HG02852 (cell line): ENCODE measurements around the gene ENO1.
"Not testable (repeated sequence)": the region's sequence is repeated elsewhere in the genome, so short reads cannot be mapped to it uniquely, and the experiment has no call there.

Source experiments
- ATAC-seq: cut with Tn5 transposase; IDR thresholded peaks from one replicate; pipeline ENCODE4 v1.9.1; 2021; ENCODE audit warnings: mild to moderate bottlenecking, moderate library complexity; ENCODE audit not compliant: unreplicated experiment

The ENO1 gene

GRCh38 chr1:8878448-8878697 is at the start of gene ENO1:
ENO1 (minus strand) TSS chr1:8878686; CDS start chr1:8874908, 3,778 bp downstream.
- peak; percentile 0 for ATAC-seq

GRCh38 chr1:8926707-8927694 is 48.5 kb upstream of the ENO1 start:
- no peak for ATAC-seq

- no peak for ATAC-seq
Observed at GRCh38 chr1:8925960-8926359, 47.5 kb upstream of the ENO1 start.

GRCh38 chr1:8925406-8925805 is 46.9 kb upstream of the ENO1 start:
- no peak for ATAC-seq

- ATAC-seq, result no peak
Observed at GRCh38 chr1:8922962-8923361, 44.5 kb upstream of the ENO1 start.

GRCh38 chr1:8917536-8917935 is 39.0 kb upstream of the ENO1 start:
- not testable (repeated sequence) for ATAC-seq

GRCh38 chr1:8915446-8915845 is 37.0 kb upstream of the ENO1 start:
- no peak for ATAC-seq

GRCh38 chr1:8914466-8914865 is 36.0 kb upstream of the ENO1 start:
- no peak for ATAC-seq

- no peak for ATAC-seq
Observed at GRCh38 chr1:8913457-8913856, 35.0 kb upstream of the ENO1 start.

GRCh38 chr1:8911416-8912309 is 33.2 kb upstream of the ENO1 start:
- ATAC-seq, result no peak

- ATAC-seq, result no peak
Observed at GRCh38 chr1:8910914-8911313, 32.4 kb upstream of the ENO1 start.

GRCh38 chr1:8910331-8910730 is 31.8 kb upstream of the ENO1 start:
- ATAC-seq, result no peak

GRCh38 chr1:8908388-8909151 is 30.1 kb upstream of the ENO1 start:
- no peak for ATAC-seq

GRCh38 chr1:8905582-8906191 is 27.2 kb upstream of the ENO1 start:
- no peak for ATAC-seq

GRCh38 chr1:8903908-8904650 is 25.6 kb upstream of the ENO1 start:
- no peak for ATAC-seq

GRCh38 chr1:8903410-8903809 is 24.9 kb upstream of the ENO1 start:
- no peak for ATAC-seq

GRCh38 chr1:8902765-8903164 is 24.3 kb upstream of the ENO1 start:
- ATAC-seq, result no peak

- not testable (repeated sequence) for ATAC-seq
Observed at GRCh38 chr1:8900684-8901083, 22.2 kb upstream of the ENO1 start.

GRCh38 chr1:8899046-8899445 is 20.6 kb upstream of the ENO1 start:
- ATAC-seq, result no peak

GRCh38 chr1:8898418-8898817 is 19.9 kb upstream of the ENO1 start:
- not testable (repeated sequence) for ATAC-seq
